ENCODE data around the gene CTSW.

CTSW gene

DNA sequence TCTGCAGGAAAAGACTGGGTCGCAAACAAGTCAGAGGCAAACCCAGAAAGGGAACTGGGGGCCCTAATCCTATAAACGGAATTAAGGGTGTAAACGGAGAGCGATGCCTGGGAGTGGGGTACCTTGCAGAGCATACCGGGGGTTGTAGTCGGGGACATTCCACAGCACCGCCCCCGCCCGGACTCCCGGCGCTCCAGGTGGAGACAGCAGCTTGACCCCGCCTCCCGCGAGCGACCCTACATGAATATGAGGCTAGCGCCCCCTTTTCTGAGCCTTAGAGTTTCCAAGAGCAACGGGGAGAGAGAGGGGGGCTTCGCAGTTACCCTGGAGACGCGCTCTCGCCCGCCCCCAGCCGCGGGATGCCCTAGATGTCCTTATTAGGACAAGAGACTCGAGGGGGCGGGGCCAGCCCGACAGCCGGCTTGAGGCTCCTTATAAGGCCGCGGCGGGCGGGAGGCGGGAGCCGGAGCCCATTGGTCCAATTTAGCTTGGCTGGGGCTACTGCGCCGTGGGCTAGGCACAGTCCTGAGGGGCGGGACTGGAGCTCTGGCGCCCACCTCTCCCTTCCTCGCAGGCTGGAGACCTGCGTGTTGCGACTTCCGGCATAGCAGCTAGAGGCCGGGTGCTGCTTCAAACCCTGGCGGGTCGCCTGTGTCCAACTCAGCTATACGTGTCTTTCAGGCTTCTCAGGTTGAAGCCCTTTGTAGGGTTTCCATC, 20.4 kb upstream of the CTSW start:
- TF ChIP-seq CTCF (IDR thresholded peaks at IDR 0.05): no peak

GRCh38 chr11:65859812-65860277, 19.8 kb upstream of the CTSW start:
- no peak for TF ChIP-seq CTCF (IDR thresholded peaks at IDR 0.05)

GRCh38 chr11:65860278-65861164, 19.1 kb upstream of the CTSW start, which contains the start of gene MUS81:
TSS of gene MUS81 (plus strand) at chr11:65860433. CDS start at chr11:65860754, 321 bp downstream.
- peak; percentile 78 for TF ChIP-seq CTCF (IDR thresholded peaks at IDR 0.05)

GRCh38 chr11:65861165-65861505, 18.5 kb upstream of the CTSW start:
- no peak for TF ChIP-seq CTCF (IDR thresholded peaks at IDR 0.05)

DNA sequence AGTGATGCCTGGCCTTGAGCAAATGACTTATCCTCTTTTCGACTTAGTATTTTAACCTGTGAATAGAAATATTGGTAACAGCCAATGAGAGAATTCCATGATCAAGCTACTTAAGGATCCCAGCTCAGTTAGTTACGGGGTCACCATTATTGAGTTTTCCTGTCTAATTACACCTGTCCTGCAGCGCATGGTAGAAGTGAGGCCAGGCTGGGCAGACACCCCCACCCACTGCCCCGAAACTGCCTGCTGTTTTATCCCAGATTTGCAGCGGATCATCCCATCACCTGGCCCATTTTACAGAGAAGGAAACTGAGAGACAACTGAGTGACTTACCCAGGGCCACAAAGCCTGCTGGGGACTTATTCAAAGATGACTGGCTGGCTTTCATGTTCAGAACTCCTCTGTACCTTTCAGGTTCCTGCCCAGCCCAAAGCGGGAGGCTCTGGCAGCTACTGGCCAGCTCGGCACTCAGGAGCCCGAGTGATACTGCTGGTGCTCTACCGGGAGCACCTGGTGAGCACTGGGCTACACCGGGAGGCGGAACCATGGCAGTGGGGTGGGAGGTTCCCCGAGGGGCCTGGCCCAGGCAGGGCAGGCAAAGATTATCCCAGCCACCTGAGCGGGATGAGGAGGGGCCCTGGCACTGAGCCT, 18.0 kb upstream of the CTSW start:
- no peak for TF ChIP-seq CTCF (IDR thresholded peaks at IDR 0.05)

DNA sequence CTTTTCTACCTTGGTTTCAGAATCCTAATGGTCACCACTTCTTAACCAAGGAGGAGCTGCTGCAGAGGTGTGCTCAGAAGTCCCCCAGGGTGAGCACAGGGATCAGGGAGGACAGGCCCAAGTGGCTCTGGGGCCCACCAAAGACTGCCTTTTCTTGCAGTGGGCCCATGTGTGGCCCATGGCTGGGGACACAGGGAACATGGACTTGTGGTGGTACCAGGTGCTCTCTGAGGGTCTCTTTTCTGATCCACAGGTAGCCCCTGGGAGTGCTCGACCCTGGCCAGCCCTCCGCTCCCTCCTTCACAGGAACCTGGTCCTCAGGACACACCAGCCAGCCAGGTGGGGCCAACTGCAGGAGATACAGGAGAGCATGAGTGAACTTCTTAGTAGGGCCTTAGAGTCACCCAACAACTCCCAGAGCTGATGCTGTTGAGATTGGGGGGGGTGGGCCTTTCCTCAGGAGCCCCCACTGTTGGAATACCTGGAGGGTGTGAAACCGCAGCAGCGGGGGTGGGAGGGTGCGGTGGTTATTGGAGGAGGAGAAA, 17.4 kb upstream of the CTSW start:
- TF ChIP-seq CTCF (IDR thresholded peaks at IDR 0.05): no peak
